ENCODE data around the gene DZIP1. TPM values are rescaled to one million over a fixed set of nuclear protein-coding genes. Genes with fewer than 3 reads are reported as not detected.
A peak's percentile ranks its signal among the peaks of the same experiment; 100 is the strongest.

DZIP1 gene
- polyA plus RNA-seq, 2 of the 4 experiments (the other 2 are of a cell fraction): 11.5 to 17.1 TPM

GRCh38 chr13:95678967-95679366, 34.5 kb upstream of the DZIP1 start (continued):
- no peak for TF ChIP-seq REST (IDR thresholded peaks at IDR 0.05)

GRCh38 chr13:95677564-95678266, 33.2 kb upstream of the DZIP1 start:
- Histone ChIP-seq H3K27ac (peak overlapping the region; percentile 82 to 92), H3K4me1 (peaks cover 27% of the 10 kb centered on the region; the same call in 2 of the 3 replicates), H3K4me3 (peak overlapping the region; percentile 82), H3K9me3 (no peaks in the 10 kb centered on the region), H3K4me2 (peak overlapping the region; percentile 95)
- FAIRE-seq (no peak), DNase-seq (ENCODE audit: low read depth in 1 of 2, low spot score in 1 of 2) (peak; percentile 6 to 17), ATAC-seq (peak; percentile 10 to 30; a peak in 3 of 6 replicates)
- ChIA-PET CTCF (no interaction called here), POLR2A (interaction anchor here (1.4 to 1.5 kb wide), 2 partner anchors 33 to 37 kb away, joined by 7 to 10 read pairs; partner anchors contain the start of gene DZIP1)
- TF ChIP-seq MAZ (IDR thresholded peaks at IDR 0.05; ENCODE audit: borderline replicate concordance, low read depth, low read length) (no peak), POLR2A (IDR thresholded peaks at IDR 0.05; ENCODE audit: low read length) (no peak), FOXS1 (CRISPR knock-in tag; IDR thresholded peaks at IDR 0.05) (no peak)
- WGBS (ENCODE audit: missing lambda C conversion rate): 1% methylated on average over 25 of the region's 30 CpGs

GRCh38 chr13:95676762-95677563, 32.5 kb upstream of the DZIP1 start, which contains the start of gene DNAJC3:
Gene DNAJC3 (plus strand): TSS chr13:95677139. CDS start chr13:95677256, 117 bp downstream.
- peak within 1 kb of the TSS; percentile 82 for H3K4me3 ChIP-seq
- H3K4me1 ChIP-seq: peaks cover 27% of the 10 kb centered on the region; the same call in 2 of the 3 replicates
- ChIA-PET POLR2A (interaction anchor here (1.0 to 1.5 kb wide), 9 partner anchors 16 to 123 kb away, joined by 4 to 10 read pairs (median 6); partner anchors contain the start of gene DZIP1), CTCF (interaction anchor here (1.0 kb wide), 1 partner anchor 16 kb away, joined by 3 read pairs; no protein-coding TSS in a partner anchor)
- ATAC-seq (peak; percentile 96 to 97), FAIRE-seq (no peak), DNase-seq (ENCODE audit: low read depth in 1 of 2, low spot score in 1 of 2) (peak; percentile 86 to 96)
- peak within 1 kb of the TSS; percentile 95 for H3K4me2 ChIP-seq
- H3K9me3 ChIP-seq: no peaks in the 10 kb centered on the region
- WGBS (ENCODE audit: missing lambda C conversion rate): 2% methylated on average over 9 of the region's 90 CpGs
- peak within 1 kb of the TSS; percentile 82 to 95 for H3K27ac ChIP-seq
- TF ChIP-seq RNF2 (IDR thresholded peaks at IDR 0.05; ENCODE audit: borderline replicate concordance, low read depth) (no peak), CBX2 (IDR thresholded peaks at IDR 0.05; ENCODE audit: borderline replicate concordance, low read depth) (no peak), HES2 (IDR thresholded peaks at IDR 0.05) (no peak), KDM5A (IDR thresholded peaks at IDR 0.05) (no peak), HMGXB4 (CRISPR knock-in tag; IDR thresholded peaks at IDR 0.05; ENCODE audit: borderline replicate concordance) (no peak), HOXB13 (CRISPR knock-in tag; IDR thresholded peaks at IDR 0.05; ENCODE audit: low read depth) (no peak), ZC3H11A (IDR thresholded peaks at IDR 0.05) (no peak), POLR2AphosphoS2 (conservative IDR thresholded peaks at IDR 0.05; ENCODE audit: low read length) (no peak), JUN (IDR thresholded peaks at IDR 0.05) (peak in 1 of 2 experiments; percentile 38; a peak in 1 of 5 replicates), REST (IDR thresholded peaks at IDR 0.05) (no peak), POLR2A (IDR thresholded peaks at IDR 0.05; ENCODE audit: low read length) (peak; percentile 72), PBX3 (IDR thresholded peaks at IDR 0.05) (no peak), EHMT2 (IDR thresholded peaks at IDR 0.05; ENCODE audit: low read depth) (no peak), USF2 (IDR thresholded peaks at IDR 0.05) (peak; percentile 41; the same call in 1 of the 2 replicates), CEBPB (IDR thresholded peaks at IDR 0.05) (no peak), HEYL (CRISPR knock-in tag; IDR thresholded peaks at IDR 0.05) (no peak), RARB (CRISPR knock-in tag; IDR thresholded peaks at IDR 0.05) (no peak)

Data from A549 (cell line).